H1 (cell line): Measurements from ENCODE around the gene SEZ6. TPM values are rescaled to one million over a fixed set of nuclear protein-coding genes. Genes with fewer than 3 reads are reported as not detected.

ENCODE experiments used
- CTCF ChIA-PET: fragments of 300-600 bp; sonication (Branson Sonifier 250); formaldehyde crosslinking; loops from one replicate; lab custom pipeline; 2021; ENCODE audit not compliant: partially characterized antibody; lab: Charles Lee
- POLR2A ChIA-PET: fragments of 300-600 bp; sonication (Branson Sonifier 250); formaldehyde crosslinking; loops from one replicate; lab custom pipeline; 2021; ENCODE audit warnings: inconsistent platforms; ENCODE audit not compliant: partially characterized antibody; lab: Charles Lee
- DNase-seq, 2 experiments: peaks; one replicate each; pipeline versions ENCODE4 v3.0.0 to v3.0.0-alpha.2; 2010 to 2022; ENCODE audit warnings: low spot score in 2 of 2, low read depth in 1 of 2, mixed read lengths in 1 of 2
- FAIRE-seq: peaks from 2 replicates; lab custom pipeline; 2011; peaks lifted over from hg19 to GRCh38; lab: Jason Lieb, UNC
- H2AFZ ChIP-seq: 2 replicates; pipeline ENCODE4 v1.8.1; 2012; ENCODE audit warnings: low read length, inconsistent platforms
- H2AK5ac ChIP-seq: 2 replicates; pipeline ENCODE4 v1.6.1; 2013; ENCODE audit warnings: low read depth, low read length
- H2BK120ac ChIP-seq: replicated peaks from 2 replicates; pipeline ENCODE3; 2013; ENCODE audit warnings: low read depth, low read length, inconsistent platforms
- H2BK12ac ChIP-seq: 2 replicates; pipeline ENCODE4 v1.6.1; 2013; ENCODE audit warnings: low read depth, low read length
- H2BK15ac ChIP-seq: 2 replicates; pipeline ENCODE4 v1.6.1; 2013; ENCODE audit warnings: low read length
- H2BK20ac ChIP-seq: 2 replicates; pipeline ENCODE4 v1.6.1; 2013; ENCODE audit warnings: low read length
- H2BK5ac ChIP-seq: 2 replicates; pipeline ENCODE4 v1.6.1; 2013; ENCODE audit warnings: low read depth, low read length
- H3K14ac ChIP-seq: 2 replicates; pipeline ENCODE4 v1.6.1; 2013; ENCODE audit warnings: inconsistent platforms; ENCODE audit not compliant: insufficient read length
- H3K18ac ChIP-seq: 2 replicates; pipeline ENCODE4 v1.6.1; 2013; ENCODE audit warnings: low read length; ENCODE audit errors: extremely low read depth
- H3K23ac ChIP-seq: 2 replicates; pipeline ENCODE4 v1.6.1; 2013; ENCODE audit warnings: inconsistent platforms; ENCODE audit not compliant: insufficient read length
- H3K23me2 ChIP-seq: 2 replicates; pipeline ENCODE4 v1.6.1; 2013; ENCODE audit warnings: low read depth, low read length
- H3K27ac ChIP-seq: 2 replicates; pipeline ENCODE4 v1.6.1; 2011; ENCODE audit warnings: low read depth, low read length, inconsistent platforms
- H3K27me3 ChIP-seq, 4 experiments: replicated peaks in 1 of 4; 1 replicate in 1 of 4; 2 replicates in 3 of 4; pipeline versions ENCODE4 v1.6.1 to v1.8.1; 2011 to 2013; ENCODE audit warnings: low read length in 3 of 4, mild to moderate bottlenecking in 3 of 4, inconsistent platforms in 2 of 4, mixed read lengths in 2 of 4, moderate library complexity in 1 of 4; ENCODE audit not compliant: control insufficient read depth in 3 of 4, insufficient read depth in 3 of 4; ENCODE audit errors: extremely low read depth in 1 of 4
- H3K36me3 ChIP-seq, 4 experiments: 2 replicates each; pipeline versions ENCODE4 v1.6.1 to v1.8.1; 2011 to 2013; ENCODE audit warnings: mild to moderate bottlenecking in 4 of 4, low read length in 3 of 4, moderate library complexity in 2 of 4, control low read depth in 1 of 4, inconsistent platforms in 1 of 4; ENCODE audit not compliant: insufficient read depth in 4 of 4, control insufficient read depth in 2 of 4
- H3K4ac ChIP-seq: replicated peaks from 2 replicates; pipeline ENCODE3; 2013; ENCODE audit warnings: low read length, low read depth, mixed read lengths, inconsistent platforms; ENCODE audit not compliant: insufficient read length
- H3K4me1 ChIP-seq, 4 experiments: replicated peaks in 1 of 4; 1 replicate in 1 of 4; 2 replicates in 3 of 4; pipeline versions ENCODE4 v1.6.1 to v1.8.1; 2011 to 2013; ENCODE audit warnings: low read length in 3 of 4, inconsistent platforms in 2 of 4, mixed read lengths in 1 of 4; ENCODE audit not compliant: insufficient read depth in 4 of 4, control insufficient read depth in 3 of 4
- H3K4me2 ChIP-seq, 2 experiments: 2 replicates each; pipeline versions ENCODE4 v1.6.1 to v1.8.1; 2011 to 2013; ENCODE audit warnings: low read depth in 2 of 2, low read length in 2 of 2, control low read depth in 1 of 2, inconsistent platforms in 1 of 2, mild to moderate bottlenecking in 1 of 2; ENCODE audit not compliant: insufficient read depth in 1 of 2
- H3K4me3 ChIP-seq, 4 experiments: fragments of 200-600, 300-600 bp in 1 of 4; sonication (generic), shearing (Covaris generic), sonication (Bioruptor Twin) in 1 of 4; 2 replicates each; pipeline versions ENCODE4 v1.5.1 to v1.8.1; 2011 to 2016; ENCODE audit warnings: low read length in 4 of 4, low read depth in 3 of 4, control low read depth in 2 of 4, inconsistent platforms in 2 of 4, mild to moderate bottlenecking in 2 of 4, mixed read lengths in 1 of 4, moderate library complexity in 1 of 4; ENCODE audit not compliant: insufficient read depth in 2 of 4; ENCODE audit errors: extremely low read depth in 1 of 4
- H3K56ac ChIP-seq: replicated peaks from 2 replicates; pipeline ENCODE3; 2013; ENCODE audit warnings: low read depth, mild to moderate bottlenecking, mixed read lengths, low read length, inconsistent platforms; ENCODE audit not compliant: insufficient read length
- H3K79me1 ChIP-seq: 2 replicates; pipeline ENCODE4 v1.6.1; 2013; ENCODE audit warnings: low read depth, low read length, control low read depth
- H3K79me2 ChIP-seq, 2 experiments: 2 replicates each; pipeline versions ENCODE4 v1.6.1 to v1.8.1; 2012 to 2013; ENCODE audit warnings: low read length in 2 of 2, mild to moderate bottlenecking in 2 of 2, inconsistent platforms in 1 of 2; ENCODE audit not compliant: insufficient read depth in 2 of 2, control insufficient read depth in 1 of 2
- H3K9ac ChIP-seq, 4 experiments: replicated peaks in 1 of 4; 1 replicate in 1 of 4; 2 replicates in 3 of 4; pipeline versions ENCODE4 v1.6.1 to v1.8.1; 2011 to 2013; ENCODE audit warnings: low read depth in 3 of 4, low read length in 3 of 4, control low read depth in 2 of 4, mild to moderate bottlenecking in 2 of 4, moderate library complexity in 2 of 4, inconsistent platforms in 1 of 4; ENCODE audit errors: extremely low read depth in 1 of 4
- H3K9me3 ChIP-seq, 2 experiments: 2 replicates each; pipeline versions ENCODE4 v1.6.1 to v1.8.1; 2012 to 2013; ENCODE audit warnings: mild to moderate bottlenecking in 2 of 2, moderate library complexity in 2 of 2, control low read depth in 1 of 2, inconsistent platforms in 1 of 2, low read depth in 1 of 2, low read length in 1 of 2, mixed read lengths in 1 of 2; ENCODE audit not compliant: insufficient read depth in 2 of 2
- H4K20me1 ChIP-seq, 2 experiments: replicated peaks in 1 of 2; 2 replicates each; pipeline versions ENCODE3 to v1.8.1; 2011 to 2013; ENCODE audit warnings: inconsistent platforms in 2 of 2, low read length in 2 of 2, mild to moderate bottlenecking in 1 of 2; ENCODE audit not compliant: insufficient read depth in 2 of 2, control insufficient read depth in 1 of 2
- H4K5ac ChIP-seq: 2 replicates; pipeline ENCODE4 v1.6.1; 2013; ENCODE audit warnings: low read length, low read depth, mixed read lengths, inconsistent platforms; ENCODE audit not compliant: insufficient read length
- H4K8ac ChIP-seq: 2 replicates; pipeline ENCODE4 v1.8.0; 2013; ENCODE audit warnings: mild to moderate bottlenecking, moderate library complexity, low read length, inconsistent platforms; ENCODE audit not compliant: insufficient read depth; ENCODE audit errors: extremely low read depth
- H4K91ac ChIP-seq: replicated peaks from 2 replicates; pipeline ENCODE3; 2013; ENCODE audit warnings: low read length, mixed read lengths, inconsistent platforms; ENCODE audit not compliant: insufficient read length
- BACH1 ChIP-seq: IDR thresholded peaks from 2 replicates; pipeline ENCODE4 v1.6.1; 2012; ENCODE audit warnings: low read length, improper control_type of control experiment
- CEBPB ChIP-seq: IDR thresholded peaks from 2 replicates; pipeline ENCODE4 v1.6.1; 2012; ENCODE audit warnings: low read depth, low read length
- CREB1 ChIP-seq: IDR thresholded peaks from 2 replicates; pipeline ENCODE4 v1.6.1; 2012; ENCODE audit warnings: inconsistent platforms
- EGR1 ChIP-seq: IDR thresholded peaks from 2 replicates; pipeline ENCODE4 v1.6.1; 2011; ENCODE audit warnings: low read depth, low read length, borderline replicate concordance
- NANOG ChIP-seq: IDR thresholded peaks from 2 replicates; pipeline ENCODE4 v1.6.1; 2011; ENCODE audit warnings: low read length, low read depth, mild to moderate bottlenecking, inconsistent platforms; ENCODE audit not compliant: insufficient read depth, poor library complexity, severe bottlenecking
- NRF1 ChIP-seq: IDR thresholded peaks from 2 replicates; pipeline ENCODE4 v1.6.1; 2011; ENCODE audit warnings: mild to moderate bottlenecking, low read depth, low read length, improper control_type of control experiment
- POU5F1 ChIP-seq: IDR thresholded peaks from 2 replicates; pipeline ENCODE4 v1.6.1; 2011; ENCODE audit warnings: low read depth, mild to moderate bottlenecking, low read length, moderate library complexity
- SRF ChIP-seq: IDR thresholded peaks from 2 replicates; pipeline ENCODE4 v1.6.1; 2011; ENCODE audit warnings: mild to moderate bottlenecking, low read depth, low read length, moderate library complexity
- YY1 ChIP-seq: IDR thresholded peaks from 2 replicates; pipeline ENCODE4 v1.6.1; 2011; ENCODE audit warnings: low read depth, mild to moderate bottlenecking, low read length
- WGBS, 2 experiments: shearing (Covaris generic) in 1 of 2; methylation state at CpG; one replicate each; pipeline versions ENCODE4 v1.1.6 to v1.1.7; 2013 to 2015; ENCODE audit warnings: low lambda C conversion rate in 2 of 2, mixed read lengths in 2 of 2, inconsistent platforms in 1 of 2, low coverage in 1 of 2, missing lambda C conversion rate in 1 of 2; ENCODE audit not compliant: insufficient replicate concordance in 2 of 2, insufficient coverage in 1 of 2, insufficient read length in 1 of 2; ENCODE audit errors: extremely low coverage in 1 of 2, missing lambda C conversion rate in 1 of 2; 5-methylcytosine and 5-hydroxymethylcytosine counted together
- polyA plus RNA-seq, 7 experiments: library from polyadenylated mRNA; depleted of rRNA in 3 of 7; stranded (reverse) in 5 of 7; unstranded in 2 of 7; fragments of >200 nt in 5 of 7; fragments of 200-250 nt in 2 of 7; gene quantifications; 1 replicate in 5 of 7; 2 replicates in 1 of 7; 4 replicates in 1 of 7; pipeline versions ENCODE4 v1.2.1 to v1.2.3, GENCODE V29; 2011 to 2013; ENCODE audit warnings: missing spikeins in 2 of 7, mixed read lengths in 2 of 7
- total RNA-seq: library from RNA; stranded (reverse); fragmentation: NEBNext Ultra II Directional; extraction: Animal tissue kit (Norgen Biotek cat#: 25700); gene quantifications from 2 replicates; pipeline ENCODE4 v1.2.1, GENCODE V29; 2021
- TF ChIP-seq, protein P1 (sequence below): IDR thresholded peaks from 2 replicates; pipeline ENCODE4 v1.6.1; 2011; ENCODE audit warnings: low read depth, mild to moderate bottlenecking, low read length; ENCODE audit not compliant: insufficient read depth

Gene SEZ6
- total and polyA plus RNA-seq, 2 of the 8 experiments (the other 6 are each of a cell fraction or from before 2014, with no cell fraction given): 6.9 to 16.1 TPM

DNA sequence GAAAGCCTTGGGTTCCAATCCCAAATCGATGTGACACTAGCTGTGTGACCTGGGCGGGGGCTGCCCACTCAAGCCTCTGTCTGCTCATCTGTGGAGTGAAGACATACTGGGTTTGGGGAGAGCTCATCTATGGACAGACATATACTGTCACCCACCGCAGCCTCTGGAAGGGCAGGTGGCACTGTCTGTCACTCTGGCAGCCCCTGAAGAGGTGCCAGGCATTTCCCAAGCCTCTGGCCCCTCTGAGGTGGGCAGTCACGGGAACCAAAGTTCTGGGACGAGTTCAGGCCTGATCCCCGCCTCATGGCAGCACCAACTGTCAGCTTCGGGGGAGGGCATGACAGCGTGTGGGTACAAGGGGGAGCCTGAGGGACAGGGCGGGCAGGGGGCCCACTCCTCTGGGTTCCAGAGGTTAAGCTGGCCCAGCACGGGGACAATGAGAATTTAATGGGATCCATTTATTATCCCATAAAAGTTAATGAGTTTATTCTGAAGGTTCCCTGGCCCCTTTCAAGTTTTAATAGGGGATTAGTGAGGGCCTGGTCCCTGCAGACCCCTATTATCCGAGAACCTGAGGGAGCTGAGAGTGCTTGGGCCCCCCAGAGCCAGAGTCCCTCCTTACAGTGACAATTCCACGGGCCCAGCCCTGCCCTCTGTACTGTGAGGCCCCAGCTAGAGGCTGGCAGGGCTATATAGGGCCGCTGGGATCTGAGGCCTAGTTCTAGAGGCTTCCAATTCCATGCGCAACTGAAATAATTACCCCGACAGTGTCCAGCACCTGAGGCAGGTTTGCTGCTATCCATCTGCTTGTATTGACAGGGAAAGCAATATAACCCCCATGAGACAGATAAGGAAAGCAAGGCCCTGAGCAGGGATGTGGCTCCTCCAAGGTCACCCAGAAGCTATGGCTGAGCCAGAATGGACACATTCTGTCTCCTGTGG lies 18.8 kb downstream of the SEZ6 start:
- 88% methylated on average over 15 of the region's 15 CpGs; no CpG with 5 or more reads in 1 of the 2 experiments for WGBS, 2 experiments
- Histone ChIP-seq H3K9ac (no peak overlapping the region), H3K4me3 (no peak overlapping the region), H3K79me1 (no peaks in the 10 kb centered on the region; the same call in 1 of the 2 replicates), H3K18ac (peak overlapping the region; percentile 5; the same call in 1 of the 2 replicates), H2BK5ac (peak overlapping the region; percentile 82; the same call in 1 of the 2 replicates), H3K36me3 (no peaks in the 10 kb centered on the region), H2BK120ac (peak overlapping the region; percentile 41), H3K56ac (no peak overlapping the region), H4K20me1 (no peaks in the 10 kb centered on the region), H2BK12ac (peak overlapping the region; percentile 92; the same call in 1 of the 2 replicates), H3K4ac (peak overlapping the region; percentile 30), H3K14ac (no peak overlapping the region), H2AFZ (no peak overlapping the region), H4K8ac (peak overlapping the region; percentile 42; the same call in 1 of the 2 replicates), H3K9me3 (no peaks in the 10 kb centered on the region), H4K5ac (no peak overlapping the region), H4K91ac (peak overlapping the region; percentile 90), H2BK20ac (peak overlapping the region; percentile 67; the same call in 1 of the 2 replicates), H2BK15ac (peak overlapping the region; percentile 92; the same call in 1 of the 2 replicates), H3K23me2 (no peaks in the 10 kb centered on the region; the same call in 1 of the 2 replicates), H3K27me3 (no peaks in the 10 kb centered on the region; a peak in 2 of 7 replicates), H3K27ac (no peak overlapping the region), H2AK5ac (no peak overlapping the region), H3K23ac (no peak overlapping the region), H3K4me2 (peak overlapping the region; percentile 53 to 57; a peak in 1 of 4 replicates), H3K4me1 (peaks cover 14 to 18% (median 16%) of the 10 kb centered on the region in 4 experiments), H3K79me2 (no peaks in the 10 kb centered on the region)
- CTCF ChIA-PET: interaction anchor here (0.7 to 3.2 kb wide), 16 partner anchors 9 to 285 kb away, joined by 3 to 23 read pairs (median 4); no protein-coding TSS in a partner anchor
- DNase-seq: no peak
- no peak for FAIRE-seq
- POLR2A ChIA-PET: interaction anchor here (0.7 to 3.1 kb wide), 7 partner anchors 11 to 305 kb away, joined by 3 to 14 read pairs (median 3); no protein-coding TSS in a partner anchor
- TF ChIP-seq BACH1 (no peak), NANOG (no peak), YY1 (no peak), CEBPB (no peak), CREB1 (no peak), NRF1 (no peak), SRF (no peak), EGR1 (no peak), POU5F1 (no peak)
- TF ChIP-seq, protein P1, sequence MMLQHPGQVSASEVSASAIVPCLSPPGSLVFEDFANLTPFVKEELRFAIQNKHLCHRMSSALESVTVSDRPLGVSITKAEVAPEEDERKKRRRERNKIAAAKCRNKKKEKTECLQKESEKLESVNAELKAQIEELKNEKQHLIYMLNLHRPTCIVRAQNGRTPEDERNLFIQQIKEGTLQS: no peak
